ENCODE data around the gene PTPRK. TPM values are rescaled to one million over a fixed set of nuclear protein-coding genes. Genes with fewer than 3 reads are reported as not detected.

The PTPRK gene
- total and polyA plus RNA-seq, 2 donors (not counting 1 experiment from before 2014, with no cell fraction given) = 19.4 to 75.5 TPM

- H3K9ac ChIP-seq (ENCODE audit: insufficient read depth, low read length) = no peak overlapping the region
- H3K9me3 ChIP-seq (ENCODE audit: control insufficient read depth, insufficient read depth, low read depth, low read length) = no peaks in the 10 kb centered on the region
- DNase-seq (ENCODE audit: low read depth in 2 of 2) = no peak
- H3K4me1 ChIP-seq (ENCODE audit: control insufficient read depth, extremely low read depth, insufficient read depth, low read length) = no peaks in the 10 kb centered on the region
- no peaks in the 10 kb centered on the region for H4K20me1 ChIP-seq (ENCODE audit: control insufficient read depth, extremely low read depth, insufficient read depth, low read length)
- TF ChIP-seq CTCF (conservative IDR thresholded peaks at IDR 0.05 in 1 of 2, IDR thresholded peaks at IDR 0.05 in 1 of 2; ENCODE audit: low read depth in 1 of 2, low read length in 2 of 2) = no peak
- no peak for TF ChIP-seq EZH2 (IDR thresholded peaks at IDR 0.05; ENCODE audit: low read length, missing control alignments)
- H3K27ac ChIP-seq (ENCODE audit: insufficient read depth, low read length) = no peak overlapping the region
- H3K4me3 ChIP-seq (replicated peaks in 1 of 4; ENCODE audit: control extremely low read depth in 1 of 4, insufficient read depth in 1 of 4, low read depth in 3 of 4, low read length in 4 of 4) = no peak overlapping the region
- H3K27me3 ChIP-seq (ENCODE audit: control insufficient read depth, insufficient read depth, low read length) = no peaks in the 10 kb centered on the region
- no peaks in the 10 kb centered on the region for H3K79me2 ChIP-seq (ENCODE audit: control insufficient read depth, insufficient read depth, low read length)
- H3K4me2 ChIP-seq (ENCODE audit: extremely low read depth, insufficient read depth, low read length) = no peak overlapping the region
- H2AFZ ChIP-seq (ENCODE audit: low read length) = no peak overlapping the region
- H3K36me3 ChIP-seq (ENCODE audit: control insufficient read depth, insufficient read depth, low read length) = no peaks in the 10 kb centered on the region
Observed at GRCh38 chr6:127952176-127952575, 568.2 kb downstream of the PTPRK start.

- no peaks in the 10 kb centered on the region for H3K9me3 ChIP-seq (ENCODE audit: control insufficient read depth, insufficient read depth, low read depth, low read length)
- DNase-seq (ENCODE audit: low read depth in 2 of 2) = no peak
- H3K27me3 ChIP-seq (ENCODE audit: control insufficient read depth, insufficient read depth, low read length) = no peaks in the 10 kb centered on the region
- H2AFZ ChIP-seq (ENCODE audit: low read length) = no peak overlapping the region
- no peaks in the 10 kb centered on the region for H3K79me2 ChIP-seq (ENCODE audit: control insufficient read depth, insufficient read depth, low read length)
- H3K4me1 ChIP-seq (ENCODE audit: control insufficient read depth, extremely low read depth, insufficient read depth, low read length) = no peaks in the 10 kb centered on the region
- TF ChIP-seq EZH2 (IDR thresholded peaks at IDR 0.05; ENCODE audit: low read length, missing control alignments) (no peak), CTCF (conservative IDR thresholded peaks at IDR 0.05 in 1 of 2, IDR thresholded peaks at IDR 0.05 in 1 of 2; ENCODE audit: low read depth in 1 of 2, low read length in 2 of 2) (no peak)
- H3K27ac ChIP-seq (ENCODE audit: insufficient read depth, low read length) = no peak overlapping the region
- no peaks in the 10 kb centered on the region for H4K20me1 ChIP-seq (ENCODE audit: control insufficient read depth, extremely low read depth, insufficient read depth, low read length)
- no peaks in the 10 kb centered on the region for H3K36me3 ChIP-seq (ENCODE audit: control insufficient read depth, insufficient read depth, low read length)
- H3K9ac ChIP-seq (ENCODE audit: insufficient read depth, low read length) = no peak overlapping the region
- no peak overlapping the region for H3K4me2 ChIP-seq (ENCODE audit: extremely low read depth, insufficient read depth, low read length)
- H3K4me3 ChIP-seq (replicated peaks in 1 of 4; ENCODE audit: control extremely low read depth in 1 of 4, insufficient read depth in 1 of 4, low read depth in 3 of 4, low read length in 4 of 4) = no peak overlapping the region
Observed at GRCh38 chr6:127951172-127951917, 569.1 kb downstream of the PTPRK start.

- H3K4me3 ChIP-seq (replicated peaks in 1 of 4; ENCODE audit: control extremely low read depth in 1 of 4, insufficient read depth in 1 of 4, low read depth in 3 of 4, low read length in 4 of 4) = no peak overlapping the region
- H4K20me1 ChIP-seq (ENCODE audit: control insufficient read depth, extremely low read depth, insufficient read depth, low read length) = no peaks in the 10 kb centered on the region
- no peaks in the 10 kb centered on the region for H3K36me3 ChIP-seq (ENCODE audit: control insufficient read depth, insufficient read depth, low read length)
- TF ChIP-seq CTCF (conservative IDR thresholded peaks at IDR 0.05 in 1 of 2, IDR thresholded peaks at IDR 0.05 in 1 of 2; ENCODE audit: low read depth in 1 of 2, low read length in 2 of 2) = no peak
- no peak overlapping the region for H3K9ac ChIP-seq (ENCODE audit: insufficient read depth, low read length)
- no peak overlapping the region for H2AFZ ChIP-seq (ENCODE audit: low read length)
- no peaks in the 10 kb centered on the region for H3K9me3 ChIP-seq (ENCODE audit: control insufficient read depth, insufficient read depth, low read depth, low read length)
- DNase-seq (ENCODE audit: low read depth in 2 of 2) = no peak
- no peak overlapping the region for H3K27ac ChIP-seq (ENCODE audit: insufficient read depth, low read length)
- H3K27me3 ChIP-seq (ENCODE audit: control insufficient read depth, insufficient read depth, low read length) = no peaks in the 10 kb centered on the region
- no peaks in the 10 kb centered on the region for H3K79me2 ChIP-seq (ENCODE audit: control insufficient read depth, insufficient read depth, low read length)
- no peak overlapping the region for H3K4me2 ChIP-seq (ENCODE audit: extremely low read depth, insufficient read depth, low read length)
- H3K4me1 ChIP-seq (ENCODE audit: control insufficient read depth, extremely low read depth, insufficient read depth, low read length) = no peaks in the 10 kb centered on the region
Observed at GRCh38 chr6:127950566-127951145, 569.7 kb downstream of the PTPRK start.

Data from fibroblast of lung (primary cell).